Measurements from ENCODE around the gene FANCB. TPM values are rescaled to one million over a fixed set of nuclear protein-coding genes. Genes with fewer than 3 reads are reported as not detected.

FANCB gene
- 6.4 and 8.1 TPM in 2 replicates for total RNA-seq (2014; rRNA removed; shearing (Covaris generic))
- polyA plus RNA-seq (2014; cell fraction: nucleus; rRNA removed) = 6.5 and 9.3 TPM in 2 replicates

DNA sequence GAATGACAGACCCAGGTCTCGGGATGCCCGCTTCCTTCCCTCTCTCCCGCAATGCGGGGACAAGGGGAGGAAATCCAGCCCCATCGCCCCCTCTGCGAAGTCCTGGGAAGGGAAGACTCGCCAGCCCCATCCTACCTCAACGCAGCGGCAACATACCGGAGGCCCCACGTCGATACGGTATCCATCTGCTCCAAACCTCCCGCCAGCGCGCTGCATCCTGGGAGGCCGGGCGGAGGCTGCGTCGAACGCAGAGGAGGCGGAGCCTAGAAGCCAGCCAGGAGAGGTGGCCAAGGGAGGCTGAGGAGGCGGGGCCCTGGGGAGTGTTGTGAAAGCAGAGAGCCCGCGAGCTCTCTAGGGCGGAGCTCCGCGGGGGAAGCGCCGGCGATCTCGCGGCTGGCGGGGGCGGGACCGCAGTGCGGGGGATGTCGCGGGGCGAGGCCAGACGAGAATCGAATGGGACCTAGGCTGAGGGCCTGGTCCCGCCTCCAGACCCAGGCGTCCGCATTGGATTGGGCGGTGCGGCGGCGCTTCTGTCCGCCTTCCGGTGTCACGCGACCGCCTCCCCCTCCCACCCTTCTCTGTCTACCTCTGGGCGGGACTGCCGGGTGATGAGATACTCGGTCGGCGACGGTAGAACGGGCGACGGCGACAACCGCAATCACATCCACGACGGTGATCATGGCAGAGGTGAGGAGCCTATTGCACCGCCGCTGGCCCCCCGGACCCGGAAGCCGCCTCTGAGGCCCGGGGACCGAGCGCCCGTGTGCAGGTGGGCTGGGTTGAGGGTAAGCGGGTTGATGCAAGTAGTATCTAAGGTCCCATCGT, at the start of gene FANCB, which contains the start of gene MOSPD2:
TSS of gene FANCB (minus strand) at position 219 of the 825 bp plus-strand sequence. CDS start 7,559 bp downstream, outside the sequence.
TSS of gene MOSPD2 (plus strand) at position 571 of the 825 bp plus-strand sequence. CDS start at position 679, 108 bp downstream.
- DNase-seq (ENCODE audit: extremely low read depth, low read depth) = peak; percentile 95

DNA sequence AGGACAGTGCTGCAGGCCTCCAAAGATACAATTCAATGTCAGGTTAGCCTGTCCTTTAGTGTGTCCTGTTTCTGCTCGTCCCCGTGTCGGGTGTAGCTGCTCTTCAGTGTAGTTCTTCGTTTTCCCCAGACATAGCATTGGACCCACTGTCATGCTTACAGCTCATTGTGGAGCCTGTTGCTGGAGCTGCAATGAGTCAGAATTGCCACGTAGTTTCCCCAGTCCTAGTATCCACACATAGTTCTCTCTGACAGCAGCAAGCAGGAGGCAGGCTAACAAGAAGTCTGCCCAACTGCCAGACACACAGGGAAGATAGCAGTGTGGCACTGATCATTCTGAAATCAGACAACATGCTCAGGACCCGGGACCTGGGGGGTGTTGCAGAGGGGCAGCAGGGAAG, 49.6 kb upstream of the FANCB start:
- DNase-seq (ENCODE audit: extremely low read depth, low read depth) = no peak

DNA sequence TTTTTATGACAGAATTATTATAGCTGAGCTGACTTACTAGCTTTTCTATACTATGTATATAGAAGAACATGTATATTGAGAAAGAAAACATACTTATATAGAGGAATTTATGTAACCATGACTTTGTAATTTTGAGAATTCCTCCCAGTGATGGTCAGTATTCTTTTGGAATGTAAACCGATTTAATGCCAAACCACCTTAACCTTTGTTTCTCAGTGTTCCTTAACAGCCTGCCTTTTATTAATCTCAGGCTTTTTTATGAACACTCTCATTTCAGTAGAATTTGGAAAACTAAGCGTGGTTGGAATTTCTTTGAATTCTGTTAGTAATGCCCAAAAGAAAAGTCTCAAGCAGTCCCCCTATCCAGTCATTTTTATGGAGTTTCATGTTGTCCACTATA, 47.3 kb upstream of the FANCB start:
- DNase-seq (ENCODE audit: extremely low read depth, low read depth) = no peak

DNA sequence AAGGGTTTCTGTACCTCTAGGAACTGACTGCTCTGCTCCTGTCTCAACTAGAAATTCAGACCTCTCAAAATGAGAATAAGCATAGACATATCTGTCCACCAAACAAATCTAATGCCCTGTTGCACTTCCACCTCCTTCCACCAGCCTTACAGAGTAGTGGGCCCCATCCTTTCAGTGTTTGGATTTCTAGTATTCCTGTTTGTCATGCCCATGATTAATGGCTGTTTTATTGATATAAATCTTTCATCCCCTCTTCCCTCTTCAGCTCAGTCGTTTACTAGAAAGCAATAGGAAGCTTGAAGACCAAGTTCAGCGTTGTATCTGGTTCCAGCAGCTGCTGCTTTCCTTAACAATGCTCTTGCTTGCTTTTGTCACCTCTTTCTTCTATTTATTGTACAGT, 46.5 kb upstream of the FANCB start:
- no peak for DNase-seq (ENCODE audit: extremely low read depth, low read depth)

DNA sequence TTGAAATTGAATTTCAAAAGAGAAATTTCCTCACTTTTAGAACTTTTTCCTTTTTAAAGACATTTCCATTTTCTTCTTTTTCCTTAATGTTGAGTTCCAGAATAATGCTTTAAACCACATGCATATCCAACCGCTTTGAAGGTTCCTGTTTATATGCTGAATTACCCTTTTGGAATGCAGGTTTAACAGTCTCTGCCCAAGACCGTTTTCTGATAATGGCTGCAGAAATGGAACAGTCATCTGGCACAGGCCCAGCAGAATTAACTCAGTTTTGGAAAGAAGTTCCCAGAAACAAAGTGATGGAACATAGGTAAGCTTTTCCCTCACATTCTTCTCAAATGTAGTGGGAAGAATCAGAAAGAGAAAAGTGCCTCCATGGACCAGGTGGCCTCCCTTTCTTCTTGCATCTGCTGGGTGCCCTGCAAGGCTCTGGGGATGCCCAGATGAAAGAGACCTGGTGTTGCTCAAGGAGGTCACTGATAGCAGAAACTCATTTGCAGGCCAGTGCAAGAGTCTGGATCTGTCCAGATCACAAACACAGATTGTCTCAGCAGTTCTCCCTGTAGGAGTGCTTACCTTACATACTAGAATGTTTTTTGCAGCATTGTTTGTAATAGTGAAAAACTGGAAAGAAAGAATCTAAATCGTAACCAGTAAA, 43.3 kb upstream of the FANCB start:
- no peak for DNase-seq (ENCODE audit: extremely low read depth, low read depth)

DNA sequence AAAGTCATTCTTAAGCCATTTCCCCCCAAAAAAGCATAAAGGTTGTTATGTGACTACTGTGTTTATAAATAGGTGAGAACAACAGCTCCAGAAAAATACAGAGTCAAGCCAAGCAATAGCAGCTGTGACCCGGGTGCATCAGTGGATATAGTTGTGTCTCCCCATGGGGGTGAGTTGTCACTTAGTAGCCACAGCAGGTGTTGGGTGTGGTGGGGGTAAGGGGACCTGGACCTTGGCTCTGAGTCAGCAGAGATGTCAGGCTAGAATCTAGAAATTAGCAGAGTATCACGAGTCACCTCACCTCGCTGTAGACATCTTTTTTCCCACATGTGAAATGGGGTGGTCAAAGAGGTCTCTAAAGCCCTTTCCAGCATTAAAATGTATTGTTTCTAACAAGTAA, 42.7 kb upstream of the FANCB start:
- no peak for DNase-seq (ENCODE audit: extremely low read depth, low read depth)

DNA sequence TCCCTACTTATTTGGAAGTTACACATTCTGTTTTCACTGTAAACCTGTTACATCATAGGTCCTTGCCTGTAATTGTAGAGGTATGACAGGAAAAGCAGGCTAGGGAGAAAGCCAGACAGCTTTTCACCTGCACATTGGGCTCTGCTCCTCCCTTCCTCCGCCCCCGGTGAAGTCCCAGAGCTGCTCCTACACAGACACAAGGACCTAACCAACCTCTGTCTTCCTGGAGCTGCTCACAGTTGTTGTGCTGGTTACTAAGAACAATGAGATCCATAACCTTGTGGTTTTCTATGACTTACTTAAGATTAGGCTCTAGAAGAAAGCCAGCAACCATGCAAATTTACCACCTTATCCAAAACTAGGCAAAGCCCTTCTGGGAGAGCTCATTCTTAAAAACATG, 40.4 kb upstream of the FANCB start:
- no peak for DNase-seq (ENCODE audit: extremely low read depth, low read depth)

DNA sequence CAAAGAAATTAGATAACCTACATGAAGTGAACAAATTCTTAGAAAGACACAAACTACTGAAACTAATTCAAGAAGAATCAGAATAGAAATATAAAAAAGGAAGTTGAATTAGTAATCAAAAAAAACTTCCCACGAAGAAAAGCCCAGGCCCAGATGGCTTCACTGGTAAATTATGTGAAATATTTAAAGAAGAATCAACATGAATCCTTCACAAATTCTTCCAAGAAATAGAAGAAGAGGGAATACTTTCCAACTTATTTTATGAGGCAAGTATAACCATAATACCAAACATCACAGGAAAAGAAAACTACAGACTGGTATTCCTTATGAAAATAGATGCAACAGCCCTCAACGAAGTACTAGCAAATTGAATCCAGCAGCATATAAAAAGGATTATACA, 31.0 kb upstream of the FANCB start:
- DNase-seq (ENCODE audit: extremely low read depth, low read depth) = no peak

DNA sequence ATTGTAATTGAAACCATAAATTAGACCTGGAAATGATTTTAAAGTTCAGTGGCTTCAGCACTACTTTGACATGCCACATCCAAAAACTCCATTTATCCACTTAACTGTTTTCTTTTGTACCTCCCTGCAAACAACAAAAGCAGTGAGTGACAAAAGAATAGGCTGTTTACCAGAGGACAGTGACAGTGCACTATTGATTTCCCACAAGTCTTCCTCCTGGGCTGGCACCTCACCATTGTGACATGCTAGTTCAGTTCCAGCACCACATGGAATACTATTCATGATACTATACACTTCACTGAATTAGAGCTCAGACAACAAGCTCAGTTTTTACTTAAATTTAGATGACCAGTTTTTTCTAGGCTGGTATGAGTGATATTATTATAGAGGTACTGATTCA, 29.7 kb upstream of the FANCB start:
- DNase-seq (ENCODE audit: extremely low read depth, low read depth) = no peak

DNA sequence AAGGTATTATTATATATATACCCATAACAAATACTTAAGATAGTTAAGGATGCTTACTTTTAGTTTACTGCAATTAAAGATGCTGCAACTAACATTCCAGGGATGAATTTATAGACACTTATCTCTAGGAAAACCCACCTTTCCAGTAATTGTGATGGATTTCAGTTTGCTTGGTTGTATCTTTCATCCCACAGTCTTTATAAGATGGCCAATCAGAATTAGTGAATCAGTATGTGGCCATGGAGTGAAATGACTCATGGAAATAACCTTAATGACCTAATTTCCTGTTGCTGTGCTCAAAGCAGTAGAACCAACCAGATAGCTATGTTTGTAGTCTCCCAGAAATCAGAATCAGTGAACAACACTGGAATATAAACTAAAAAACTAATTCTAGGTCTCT, 26.7 kb upstream of the FANCB start:
- DNase-seq (ENCODE audit: extremely low read depth, low read depth) = peak; percentile 0

DNA sequence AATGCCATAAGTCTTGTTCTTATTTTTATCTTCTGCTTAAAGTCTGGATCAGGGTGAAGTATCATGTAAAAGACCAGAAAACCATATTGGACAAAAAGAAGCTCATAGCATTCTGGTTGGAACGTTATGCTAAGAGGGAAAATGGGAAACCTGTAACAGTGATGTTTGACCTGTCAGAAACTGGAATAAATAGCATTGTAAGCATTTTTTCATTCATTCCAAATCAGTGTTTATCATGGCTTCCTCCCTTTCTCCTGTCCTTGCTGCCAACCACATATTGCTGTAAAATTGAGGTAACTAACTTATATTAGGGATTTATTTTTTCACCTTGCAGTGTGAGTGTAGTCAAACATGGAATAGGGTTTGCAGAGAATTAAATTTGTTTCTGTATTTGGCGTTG, 24.2 kb upstream of the FANCB start:
- DNase-seq (ENCODE audit: extremely low read depth, low read depth) = no peak

DNA sequence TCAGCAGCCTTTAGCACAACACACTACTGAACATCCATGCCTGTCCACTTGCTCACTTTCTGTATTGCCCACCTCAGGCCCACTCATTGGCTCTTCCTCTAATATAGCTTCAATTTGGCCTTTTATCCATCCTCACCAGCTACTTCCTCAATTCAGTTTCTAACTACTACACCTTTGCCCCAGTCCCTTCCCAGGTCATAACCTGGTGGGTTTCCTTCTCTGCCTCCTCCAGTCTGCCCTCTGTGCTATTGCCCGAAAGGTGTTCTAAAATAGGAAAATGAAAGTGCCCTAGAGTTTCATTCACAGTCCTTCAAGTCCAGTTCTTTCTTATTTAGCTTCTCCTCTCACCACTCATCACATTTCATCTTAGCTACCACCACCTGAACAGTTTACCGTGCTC, 23.4 kb upstream of the FANCB start:
- DNase-seq (ENCODE audit: extremely low read depth, low read depth) = no peak

DNA sequence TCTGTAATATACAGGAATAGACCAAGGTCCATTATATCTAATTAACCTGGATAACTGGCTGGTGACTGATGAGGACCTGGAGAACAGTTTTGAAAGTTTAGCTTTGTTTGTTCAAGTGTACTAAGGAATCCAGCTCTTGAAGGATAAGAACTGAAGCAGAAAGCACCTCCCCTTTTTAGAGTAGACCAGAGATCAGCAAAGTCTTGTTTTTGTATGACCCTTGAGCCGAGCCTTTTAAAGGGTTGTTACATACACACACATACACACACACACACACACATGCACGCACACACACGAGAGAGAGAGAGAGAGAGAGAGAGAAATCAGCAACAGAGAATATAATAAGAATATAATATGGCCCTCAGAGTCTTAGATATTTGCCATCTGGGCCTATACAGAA, 13.4 kb upstream of the FANCB start:
- DNase-seq (ENCODE audit: extremely low read depth, low read depth) = no peak

DNA sequence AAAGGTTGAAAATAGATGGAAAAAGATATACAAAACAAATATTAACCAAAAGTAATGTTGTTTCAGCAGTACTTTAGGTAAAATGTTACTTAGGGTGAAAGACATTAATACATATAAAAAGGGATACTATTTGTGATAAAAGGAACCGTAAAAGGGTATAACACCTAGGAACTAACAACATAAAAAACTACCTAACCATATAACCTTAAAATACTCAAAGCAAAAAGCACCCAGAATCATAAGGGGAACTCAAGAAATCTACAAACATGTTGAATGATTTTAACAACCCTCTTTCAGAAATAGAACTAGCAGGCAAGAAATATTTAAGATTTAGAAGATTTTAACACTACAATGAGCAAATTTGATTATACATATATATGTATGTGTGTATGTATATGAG, 11.8 kb upstream of the FANCB start:
- no peak for DNase-seq (ENCODE audit: extremely low read depth, low read depth)

DNA sequence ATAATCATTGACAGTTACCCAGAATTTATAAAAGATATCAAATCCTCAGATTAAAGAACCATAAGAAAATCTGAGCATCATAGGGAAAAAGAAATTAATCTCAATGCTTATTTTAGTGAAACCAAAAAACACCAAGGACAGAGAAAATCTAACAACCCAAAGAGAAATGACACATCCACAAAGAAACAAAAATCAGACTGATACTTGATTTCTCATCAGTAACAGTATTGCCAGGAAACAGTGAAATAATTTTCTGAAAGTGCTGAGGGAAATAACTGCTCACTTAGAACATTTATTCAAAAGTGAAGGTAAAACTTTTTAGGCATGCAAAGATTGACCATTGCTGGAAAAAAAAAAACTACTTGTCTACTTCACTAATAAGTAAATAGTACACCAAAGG, 11.0 kb upstream of the FANCB start:
- DNase-seq (ENCODE audit: extremely low read depth, low read depth) = no peak

DNA sequence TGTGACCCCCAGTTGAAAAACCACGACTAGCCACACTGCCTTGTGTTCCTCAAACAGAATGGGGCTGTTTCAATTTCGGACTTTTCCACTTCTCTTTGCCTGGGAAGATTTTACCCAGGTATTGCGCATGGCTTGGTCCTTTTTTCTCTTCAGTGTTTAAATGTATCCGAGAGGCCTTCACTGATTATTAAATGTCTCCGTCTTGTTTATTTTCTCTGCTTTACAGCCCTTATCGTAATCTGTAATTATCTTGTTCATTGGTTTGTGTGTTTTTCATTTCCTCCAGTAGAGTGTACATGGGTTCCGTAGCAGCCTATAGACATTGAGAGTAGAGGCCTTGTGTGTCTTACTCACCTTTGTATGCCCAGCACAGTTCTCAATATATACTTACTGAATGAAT, 2.8 kb upstream of the FANCB start:
- no peak for DNase-seq (ENCODE audit: extremely low read depth, low read depth)

DNA sequence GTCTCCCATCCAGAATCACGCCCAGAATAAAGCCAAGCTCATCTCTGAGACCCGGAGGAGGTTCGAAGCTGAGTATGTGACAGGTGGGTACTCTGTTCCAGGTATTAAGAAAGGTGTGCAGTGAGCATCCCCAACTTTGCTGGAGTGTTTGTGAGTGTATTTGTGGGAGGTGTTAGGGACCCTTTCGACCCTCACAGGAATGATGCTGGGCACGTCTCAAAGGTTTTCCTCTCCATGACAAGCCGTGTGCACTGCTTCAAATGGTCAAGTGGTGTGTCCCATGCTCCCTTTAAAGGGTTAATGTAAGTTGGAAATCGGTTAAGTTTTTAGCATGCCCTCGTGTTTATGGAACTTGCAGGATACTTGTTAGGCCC, 794 bp upstream of the FANCB start:
- DNase-seq (ENCODE audit: extremely low read depth, low read depth) = no peak

DNA sequence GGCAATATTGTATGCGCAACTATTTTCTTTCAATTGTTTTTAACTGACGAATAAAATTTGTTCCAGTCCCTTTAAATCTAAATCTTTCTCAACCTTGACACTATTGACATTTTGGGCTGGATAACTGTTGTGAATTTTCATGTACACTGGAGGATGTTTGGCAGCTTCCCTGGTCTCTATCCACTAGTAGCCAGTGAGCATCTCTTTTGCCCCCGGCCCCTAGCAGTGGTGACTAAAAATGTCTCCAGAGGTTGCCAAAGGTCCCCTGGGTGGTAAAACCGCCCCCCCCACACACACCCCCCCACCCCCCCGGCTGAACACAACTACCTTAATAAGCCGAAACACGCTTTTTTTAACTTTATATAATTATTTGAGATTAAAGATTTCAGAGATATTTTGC, 514 bp downstream of the FANCB start:
- DNase-seq (ENCODE audit: extremely low read depth, low read depth) = no peak

DNA sequence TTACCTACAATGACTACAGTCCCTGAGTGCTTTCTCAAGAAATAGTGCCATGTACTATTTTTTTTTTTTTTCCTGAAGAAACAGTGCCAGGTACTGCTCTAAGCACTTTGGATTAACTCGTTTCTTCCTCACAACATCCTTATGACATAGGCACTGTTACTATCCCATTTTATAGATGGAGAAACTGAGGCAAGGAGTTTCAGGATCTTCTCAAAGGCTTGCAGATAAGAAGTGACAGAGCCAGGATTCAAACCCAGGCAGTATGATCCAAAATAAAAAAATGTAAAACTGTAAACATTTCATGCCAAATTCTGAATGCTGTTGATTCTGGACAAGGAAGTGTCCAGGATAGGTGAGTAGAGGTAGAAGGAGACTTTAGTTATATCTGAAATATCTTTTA, 1.1 kb downstream of the FANCB start:
- no peak for DNase-seq (ENCODE audit: extremely low read depth, low read depth)

DNA sequence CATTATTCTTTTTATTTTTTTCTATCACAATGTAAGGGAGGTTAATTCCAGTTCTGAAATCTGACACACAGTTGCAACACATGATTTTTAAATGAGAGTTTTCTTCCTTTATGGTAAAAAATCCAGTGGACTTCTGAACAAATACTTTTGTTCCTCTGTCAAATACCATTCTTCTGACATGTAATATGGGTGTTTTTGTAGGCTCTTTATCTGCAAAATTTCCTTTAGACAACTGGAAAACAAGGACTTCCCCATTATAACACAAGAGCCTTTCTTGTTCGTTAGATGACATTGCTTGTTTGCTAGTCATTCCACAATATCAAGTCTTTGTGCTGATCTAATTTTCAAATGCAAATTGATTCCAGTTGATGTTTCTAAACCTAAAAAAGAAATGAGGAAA, 7.7 kb downstream of the FANCB start:
- DNase-seq (ENCODE audit: extremely low read depth, low read depth) = no peak

DNA sequence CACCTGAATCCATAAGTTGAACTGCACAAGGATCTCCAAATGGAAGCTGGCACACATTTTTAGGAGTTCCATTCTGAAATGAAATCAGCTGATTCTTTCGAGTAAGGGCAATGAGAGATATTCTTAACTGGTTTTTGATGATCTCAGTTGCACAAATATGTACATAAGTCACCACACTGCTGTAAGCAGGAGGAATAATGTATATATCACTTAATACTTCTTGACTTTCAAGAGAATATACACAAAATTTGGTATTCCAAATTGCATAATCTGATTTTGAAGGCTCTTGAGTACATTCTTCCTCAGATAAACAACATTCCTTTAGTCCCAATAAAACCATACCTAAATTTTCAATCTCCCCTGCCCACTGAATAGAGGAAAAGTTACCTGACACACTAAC, 8.2 kb downstream of the FANCB start:
- DNase-seq (ENCODE audit: extremely low read depth, low read depth) = no peak

DNA sequence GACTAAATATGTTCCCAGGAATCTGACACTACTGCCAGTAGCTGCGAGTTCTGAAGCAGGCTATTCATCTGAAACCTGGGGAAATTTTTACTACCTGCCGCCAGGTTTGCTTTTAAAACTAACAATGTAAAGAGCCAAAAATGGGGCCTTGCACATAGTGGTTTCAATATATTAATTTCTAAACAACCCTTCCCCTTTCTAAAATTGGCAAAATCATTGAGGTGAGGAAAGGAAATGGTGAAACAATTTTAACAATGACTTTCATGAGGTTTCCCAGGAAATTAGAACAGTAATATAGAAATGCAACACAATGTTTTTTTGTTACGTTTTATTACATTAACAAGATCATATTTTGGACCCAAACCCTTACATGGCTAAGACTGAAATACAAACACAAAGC, 21.3 kb downstream of the FANCB start:
- DNase-seq (ENCODE audit: extremely low read depth, low read depth) = no peak
